GM18868 (cell line): ENCODE data around the gene SCUBE3.

Experiments used
- ATAC-seq: cut with Tn5 transposase; IDR thresholded peaks from one replicate; pipeline ENCODE4 v1.9.1; 2021; ENCODE audit warnings: mild to moderate bottlenecking, moderate library complexity; ENCODE audit not compliant: unreplicated experiment

Gene SCUBE3

GRCh38 chr6:35181308-35181932 lies 32.3 kb upstream of the SCUBE3 start:
- no peak for ATAC-seq

GRCh38 chr6:35181933-35182612 lies 31.7 kb upstream of the SCUBE3 start:
- ATAC-seq = no peak

- no peak for ATAC-seq
These were observed 30.5 kb upstream of the SCUBE3 start for GRCh38 chr6:35183281-35183680.

GRCh38 chr6:35183935-35184334 lies 29.8 kb upstream of the SCUBE3 start:
- no peak for ATAC-seq

GRCh38 chr6:35184580-35185301 lies 29.0 kb upstream of the SCUBE3 start:
- no peak for ATAC-seq

- no peak for ATAC-seq
These were observed 28.5 kb upstream of the SCUBE3 start for GRCh38 chr6:35185302-35185681.

GRCh38 chr6:35185971-35186370 lies 27.8 kb upstream of the SCUBE3 start:
- no peak for ATAC-seq

GRCh38 chr6:35186571-35186970 lies 27.2 kb upstream of the SCUBE3 start:
- ATAC-seq = no peak

GRCh38 chr6:35188886-35189285 lies 24.9 kb upstream of the SCUBE3 start:
- no peak for ATAC-seq

- ATAC-seq = no peak
These were observed 23.4 kb upstream of the SCUBE3 start for GRCh38 chr6:35190306-35190705.

GRCh38 chr6:35191889-35192288 lies 21.9 kb upstream of the SCUBE3 start:
- no peak for ATAC-seq

GRCh38 chr6:35192301-35192860 lies 21.4 kb upstream of the SCUBE3 start:
- no peak for ATAC-seq

GRCh38 chr6:35194390-35194789 lies 19.4 kb upstream of the SCUBE3 start:
- no peak for ATAC-seq

- no peak for ATAC-seq
These were observed 18.5 kb upstream of the SCUBE3 start for GRCh38 chr6:35195120-35195780.

GRCh38 chr6:35197196-35197595 lies 16.6 kb upstream of the SCUBE3 start:
- ATAC-seq = no peak

GRCh38 chr6:35199866-35200265 lies 13.9 kb upstream of the SCUBE3 start:
- no peak for ATAC-seq

- no peak for ATAC-seq
These were observed 11.7 kb upstream of the SCUBE3 start for GRCh38 chr6:35202066-35202546.

GRCh38 chr6:35203152-35203670 lies 10.5 kb upstream of the SCUBE3 start:
- no peak for ATAC-seq

- no peak for ATAC-seq
These were observed 10.1 kb upstream of the SCUBE3 start for GRCh38 chr6:35203680-35204079.

GRCh38 chr6:35206346-35206745 lies 7.4 kb upstream of the SCUBE3 start:
- ATAC-seq = no peak

- ATAC-seq = no peak
These were observed 5.3 kb upstream of the SCUBE3 start for GRCh38 chr6:35208419-35208818.
